Measurements from ENCODE around the gene AMPD3. TPM values are rescaled to one million over a fixed set of nuclear protein-coding genes. Genes with fewer than 3 reads are reported as not detected.
A peak's percentile ranks its signal among the peaks of the same experiment; 100 is the strongest.

AMPD3 gene
- total and polyA plus RNA-seq, 2 donors (not counting 1 experiment from before 2014, with no cell fraction given) = 40.1 to 85.5 TPM

GRCh38 chr11:10540915-10541560, 86.0 kb downstream of the AMPD3 start, which contains the start of gene RNF141:
Gene RNF141, minus strand, starts transcription at chr11:10541187. Its CDS starts 7,029 bp downstream, at chr11:10534158.
- Histone ChIP-seq H3K79me2 (ENCODE audit: control insufficient read depth, insufficient read depth, low read length) (peaks cover 55% of the 10 kb centered on the region), H3K4me1 (ENCODE audit: control insufficient read depth in 2 of 2, insufficient read depth in 2 of 2, low read length in 2 of 2) (peaks cover 59 to 62% of the 10 kb centered on the region in 2 donors), H3K9me3 (ENCODE audit: control extremely low read depth in 1 of 3, control insufficient read depth in 2 of 3, insufficient read depth in 1 of 3, low read length in 2 of 3) (peaks cover 0 to 17% (median 16%) of the 10 kb centered on the region in 3 donors), H3K27ac (ENCODE audit: low read length in 2 of 2) (peak within 1 kb of the TSS; percentile 83 to 92), H3K36me3 (replicated peaks in 1 of 2; ENCODE audit: control extremely low read depth in 1 of 2, control insufficient read depth in 1 of 2, extremely low read depth in 1 of 2, insufficient read depth in 2 of 2, low read length in 1 of 2) (peaks cover 0 to 3% of the 10 kb centered on the region in 2 experiments), H3K4me3 (ENCODE audit: control extremely low read depth in 1 of 5, extremely low read depth in 1 of 5, insufficient read depth in 1 of 5, low read depth in 2 of 5, low read length in 4 of 5) (peak within 1 kb of the TSS; percentile 73 to 93 (median 78)), H4K20me1 (ENCODE audit: control insufficient read depth, insufficient read depth, low read length, poor library complexity, severe bottlenecking) (no peaks in the 10 kb centered on the region), H3K27me3 (replicated peaks in 1 of 4; ENCODE audit: control extremely low read depth in 1 of 4, control insufficient read depth in 3 of 4, insufficient read depth in 4 of 4, low read length in 3 of 4) (no peaks in the 10 kb centered on the region), H2AFZ (ENCODE audit: insufficient read depth, low read depth, low read length, poor library complexity, severe bottlenecking) (peak within 1 kb of the TSS; percentile 89), H3K4me2 (replicated peaks; ENCODE audit: low read depth, low read length, poor library complexity, severe bottlenecking) (peak within 1 kb of the TSS; percentile 78), H3K9ac (ENCODE audit: low read length) (peak within 1 kb of the TSS; percentile 84)
- Mint-ChIP-seq H3K27me3 (no peaks in the 10 kb centered on the region), H3K4me3 (peak within 1 kb of the TSS; percentile 95), H3K4me1 (peaks cover 79% of the 10 kb centered on the region), H3K27ac (peak within 1 kb of the TSS; percentile 98), H3K9me3 (ENCODE audit: insufficient read depth) (peaks cover 2% of the 10 kb centered on the region)
- CTCF ChIA-PET = interaction anchor here (0.6 to 4.4 kb wide), 57 partner anchors 9 to 215 kb away, joined by 3 to 48 read pairs (median 6); no protein-coding TSS in a partner anchor
- DNase-seq (peak; percentile 96), ATAC-seq (ENCODE audit: low read depth) (peak; percentile 86)
- POLR2A ChIA-PET = interaction anchor here (0.6 to 1.9 kb wide), 19 partner anchors 13 to 316 kb away, joined by 3 to 11 read pairs (median 4); partner anchors contain the start of genes ADM, AMPD3 and ZBED5
- WGBS (ENCODE audit: insufficient coverage) = 2% methylated on average over 50 of the region's 54 CpGs
- TF ChIP-seq, protein P1, sequence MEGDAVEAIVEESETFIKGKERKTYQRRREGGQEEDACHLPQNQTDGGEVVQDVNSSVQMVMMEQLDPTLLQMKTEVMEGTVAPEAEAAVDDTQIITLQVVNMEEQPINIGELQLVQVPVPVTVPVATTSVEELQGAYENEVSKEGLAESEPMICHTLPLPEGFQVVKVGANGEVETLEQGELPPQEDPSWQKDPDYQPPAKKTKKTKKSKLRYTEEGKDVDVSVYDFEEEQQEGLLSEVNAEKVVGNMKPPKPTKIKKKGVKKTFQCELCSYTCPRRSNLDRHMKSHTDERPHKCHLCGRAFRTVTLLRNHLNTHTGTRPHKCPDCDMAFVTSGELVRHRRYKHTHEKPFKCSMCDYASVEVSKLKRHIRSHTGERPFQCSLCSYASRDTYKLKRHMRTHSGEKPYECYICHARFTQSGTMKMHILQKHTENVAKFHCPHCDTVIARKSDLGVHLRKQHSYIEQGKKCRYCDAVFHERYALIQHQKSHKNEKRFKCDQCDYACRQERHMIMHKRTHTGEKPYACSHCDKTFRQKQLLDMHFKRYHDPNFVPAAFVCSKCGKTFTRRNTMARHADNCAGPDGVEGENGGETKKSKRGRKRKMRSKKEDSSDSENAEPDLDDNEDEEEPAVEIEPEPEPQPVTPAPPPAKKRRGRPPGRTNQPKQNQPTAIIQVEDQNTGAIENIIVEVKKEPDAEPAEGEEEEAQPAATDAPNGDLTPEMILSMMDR (IDR thresholded peaks at IDR 0.05) = peak; percentile 91
- TF ChIP-seq EZH2 (IDR thresholded peaks at IDR 0.05; ENCODE audit: borderline replicate concordance, insufficient read depth, low read depth, low read length, poor library complexity, severe bottlenecking) = no peak
- intact Hi-C loops (cut with micrococcal nuclease) = loop anchor here (1.0 to 10.0 kb wide), 10 partner anchors 65 to 1080 kb away; partner anchors contain the start of genes ADM, CTR9, EIF4G2 and ZNF143
